ENCODE results near the gene SERPINB5. TPM values are rescaled to one million over a fixed set of nuclear protein-coding genes. Genes with fewer than 3 reads are reported as not detected.

SERPINB5 gene
- polyA plus RNA-seq, 2 of the 4 experiments (the other 2 are of a cell fraction) = 0.08 to 0.12 TPM

GRCh38 chr18:63518178-63519012 is 41.6 kb downstream of the SERPINB5 start (continued):
- TF ChIP-seq TP53 (CRISPR knock-in tag; IDR thresholded peaks at IDR 0.05) (no peak), ZC3H11A (IDR thresholded peaks at IDR 0.05) (no peak), ESRRA (IDR thresholded peaks at IDR 0.05; ENCODE audit: borderline replicate concordance, low read length) (no peak), HOXB5 (CRISPR knock-in tag; IDR thresholded peaks at IDR 0.05) (no peak), ZFP36 (IDR thresholded peaks at IDR 0.05; ENCODE audit: borderline replicate concordance, partially characterized antibody) (no peak)

- Histone ChIP-seq H3K4me2 (no peak overlapping the region), H3K9me3 (no peaks in the 10 kb centered on the region), H3K4me1 (no peaks in the 10 kb centered on the region), H3K4me3 (no peak overlapping the region), H3K27ac (no peak overlapping the region)
- 37% methylated on average over 3 of the region's 3 CpGs for WGBS (ENCODE audit: missing lambda C conversion rate)
- DNase-seq (ENCODE audit: low read depth in 1 of 2, low spot score in 1 of 2) (no peak), FAIRE-seq (no peak), ATAC-seq (no peak)
- ChIA-PET POLR2A (no interaction called here), CTCF (interaction anchor here (1.0 to 3.6 kb wide), 9 partner anchors 9 to 416 kb away, joined by 3 to 22 read pairs (median 16); no protein-coding TSS in a partner anchor)
- TF ChIP-seq FOSL2 (IDR thresholded peaks at IDR 0.05) (no peak), FOSL2 (CRISPR knock-in tag; IDR thresholded peaks at IDR 0.05) (no peak), MAFK (IDR thresholded peaks at IDR 0.05; ENCODE audit: partially characterized antibody) (no peak), PHF8 (IDR thresholded peaks at IDR 0.05; ENCODE audit: borderline replicate concordance, low read depth) (no peak), KDM5A (IDR thresholded peaks at IDR 0.05) (no peak), FOSB (CRISPR knock-in tag; IDR thresholded peaks at IDR 0.05) (no peak), TP53 (CRISPR knock-in tag; IDR thresholded peaks at IDR 0.05) (no peak), JUNB (IDR thresholded peaks at IDR 0.05) (no peak), RNF2 (IDR thresholded peaks at IDR 0.05; ENCODE audit: borderline replicate concordance, low read depth) (no peak), EHF (CRISPR knock-in tag; IDR thresholded peaks at IDR 0.05) (no peak), RFX5 (IDR thresholded peaks at IDR 0.05) (no peak), HOXA7 (CRISPR knock-in tag; IDR thresholded peaks at IDR 0.05) (no peak)
Observed at GRCh38 chr18:63520053-63520685, 43.4 kb downstream of the SERPINB5 start.

- no peak for DNase-seq (ENCODE audit: low read depth in 1 of 2, low spot score in 1 of 2)
- no peak for TF ChIP-seq BCL3 (IDR thresholded peaks at IDR 0.05)
- Histone ChIP-seq H3K27ac (no peak overlapping the region), H3K4me1 (no peaks in the 10 kb centered on the region), H3K4me3 (no peak overlapping the region), H3K9me3 (no peaks in the 10 kb centered on the region), H3K4me2 (no peak overlapping the region)
- WGBS (ENCODE audit: missing lambda C conversion rate) = 68% methylated on average over 4 of the region's 4 CpGs
- ATAC-seq = no peak
- CTCF ChIA-PET = no interaction called here
- FAIRE-seq = no peak
- POLR2A ChIA-PET = no interaction called here
Observed at GRCh38 chr18:63523660-63524059, 46.9 kb downstream of the SERPINB5 start.

GRCh38 chr18:63527251-63527650 is 50.5 kb downstream of the SERPINB5 start:
- TF ChIP-seq TP53 (CRISPR knock-in tag; IDR thresholded peaks at IDR 0.05) = no peak
- no peak for TF ChIP-seq JUNB (IDR thresholded peaks at IDR 0.05)
- TF ChIP-seq SMC3 (IDR thresholded peaks at IDR 0.05) = no peak
- no peak for TF ChIP-seq HDAC2 (IDR thresholded peaks at IDR 0.05)
- no peak for TF ChIP-seq HMGXB4 (CRISPR knock-in tag; IDR thresholded peaks at IDR 0.05; ENCODE audit: borderline replicate concordance)
- TF ChIP-seq EHF (CRISPR knock-in tag; IDR thresholded peaks at IDR 0.05) = no peak
- no peak for TF ChIP-seq ZNF302 (CRISPR knock-in tag; IDR thresholded peaks at IDR 0.05)
- no peak for TF ChIP-seq ELK1 (IDR thresholded peaks at IDR 0.05; ENCODE audit: low read depth, low read length)
- no peak for TF ChIP-seq ZC3H11A (IDR thresholded peaks at IDR 0.05)
- no peak for DNase-seq (ENCODE audit: low read depth in 1 of 2, low spot score in 1 of 2)
- H3K4me2 ChIP-seq = no peak overlapping the region
- H3K9me3 ChIP-seq = no peaks in the 10 kb centered on the region
- no peaks in the 10 kb centered on the region for H3K4me1 ChIP-seq
- H3K4me3 ChIP-seq = no peak overlapping the region
- H3K27ac ChIP-seq = no peak overlapping the region
- ChIA-PET POLR2A (no interaction called here), CTCF (interaction anchor here (1.3 kb wide), 1 partner anchor 9 kb away, joined by 7 read pairs; no protein-coding TSS in a partner anchor)
- ATAC-seq = no peak
- no peak for FAIRE-seq

Measured in A549 (cell line).